GM19351 (cell line): Measurements from ENCODE around the gene WDR90.
A peak's percentile ranks its signal among the peaks of the same experiment; 100 is the strongest.

Experiments
- ATAC-seq: cut with Tn5 transposase; IDR thresholded peaks from one replicate; pipeline ENCODE4 v1.9.1; 2021; ENCODE audit warnings: mild to moderate bottlenecking, moderate library complexity; ENCODE audit not compliant: unreplicated experiment

The WDR90 gene

GRCh38 chr16:637081-638018, 11.8 kb upstream of the WDR90 start:
- ATAC-seq, result no peak

- no peak for ATAC-seq
These were observed 11.1 kb upstream of the WDR90 start for GRCh38 chr16:638034-638543.

- ATAC-seq, result no peak
These were observed 10.3 kb upstream of the WDR90 start for GRCh38 chr16:638836-639235.

- ATAC-seq, result no peak
These were observed 8.6 kb upstream of the WDR90 start for GRCh38 chr16:640614-641013.

- peak; percentile 46 for ATAC-seq
These were observed 7.6 kb upstream of the WDR90 start, which contains the start of gene MCRIP2 for GRCh38 chr16:641326-642188. TSS of gene MCRIP2 (plus strand) at chr16:641828. CDS start at chr16:641992, 164 bp downstream.

- ATAC-seq, result peak; percentile 55
These were observed 6.7 kb upstream of the WDR90 start for GRCh38 chr16:642189-643049.

- no peak for ATAC-seq
These were observed 6.2 kb upstream of the WDR90 start for GRCh38 chr16:643050-643368.

- ATAC-seq, result no peak
These were observed 4.6 kb upstream of the WDR90 start for GRCh38 chr16:644556-644955.

GRCh38 chr16:645852-646678, 3.1 kb upstream of the WDR90 start:
- no peak for ATAC-seq

- ATAC-seq, result no peak
These were observed 2.4 kb upstream of the WDR90 start for GRCh38 chr16:646679-647172.

GRCh38 chr16:647173-647902, 1.8 kb upstream of the WDR90 start:
- ATAC-seq, result no peak

GRCh38 chr16:648071-648780, 939 bp upstream of the WDR90 start:
- ATAC-seq, result peak; percentile 2

GRCh38 chr16:649631-650030, 466 bp downstream of the WDR90 start:
- peak; percentile 14 for ATAC-seq

- no peak for ATAC-seq
These were observed 2.7 kb downstream of the WDR90 start for GRCh38 chr16:651844-652243.

GRCh38 chr16:652454-653305, 3.5 kb downstream of the WDR90 start:
- no peak for ATAC-seq

GRCh38 chr16:654034-654433, 4.9 kb downstream of the WDR90 start:
- ATAC-seq, result no peak

- ATAC-seq, result no peak
These were observed 8.3 kb downstream of the WDR90 start for GRCh38 chr16:657487-657886.
